Endothelial cell of hepatic sinusoid (primary cell): ENCODE results near the gene MYO5C.
"Not testable (repeated sequence)": the region's sequence is repeated elsewhere in the genome, so short reads cannot be mapped to it uniquely, and the experiment has no call there.

Experiments used
- in situ Hi-C: cut with HindIII; loops from 2 replicates; pipeline ENCODE4 v1.10.0; 2017; ENCODE audit warnings: low sequenced_read_pairs

The MYO5C gene

GRCh38 chr15:52246686-52247431 is 48.7 kb downstream of the MYO5C start:
- in situ Hi-C loops, result no loop called here

GRCh38 chr15:52243697-52244555 is 51.7 kb downstream of the MYO5C start:
- in situ Hi-C loops, result no loop called here

GRCh38 chr15:52243286-52243685 is 52.3 kb downstream of the MYO5C start:
- in situ Hi-C loops, result no loop called here

- in situ Hi-C loops, result no loop called here
These were observed 54.1 kb downstream of the MYO5C start for GRCh38 chr15:52241489-52241888.

GRCh38 chr15:52240166-52240565 is 55.4 kb downstream of the MYO5C start:
- in situ Hi-C loops, result no loop called here

DNA sequence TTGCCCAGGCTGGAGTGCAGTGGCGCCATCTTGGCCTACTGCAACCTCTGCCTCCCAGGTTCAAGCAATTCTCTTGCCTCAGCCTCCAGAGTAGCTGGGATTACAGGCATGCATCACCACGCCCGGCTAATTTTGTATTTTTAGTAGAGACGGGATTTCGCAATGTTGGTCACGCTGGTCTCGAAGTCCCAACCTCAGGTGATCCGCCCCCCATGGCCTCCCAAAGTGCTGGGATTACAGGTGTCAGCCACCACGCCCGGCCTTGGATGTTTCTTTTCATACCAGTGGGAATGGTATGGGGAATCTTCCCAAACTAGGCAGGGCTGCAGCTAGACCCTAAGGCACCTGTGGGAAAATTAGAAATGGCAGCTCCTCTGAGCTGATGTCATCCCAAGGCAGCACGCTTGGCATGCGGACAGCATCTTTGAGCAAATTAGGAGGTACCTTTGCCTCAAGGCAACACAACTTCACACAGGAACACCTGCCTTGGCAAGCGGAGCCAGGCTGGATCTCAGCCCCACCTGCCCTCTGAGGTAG is 56.5 kb downstream of the MYO5C start:
- in situ Hi-C loops, result not testable (repeated sequence)

GRCh38 chr15:52238149-52238548 is 57.5 kb downstream of the MYO5C start:
- in situ Hi-C loops, result no loop called here

DNA sequence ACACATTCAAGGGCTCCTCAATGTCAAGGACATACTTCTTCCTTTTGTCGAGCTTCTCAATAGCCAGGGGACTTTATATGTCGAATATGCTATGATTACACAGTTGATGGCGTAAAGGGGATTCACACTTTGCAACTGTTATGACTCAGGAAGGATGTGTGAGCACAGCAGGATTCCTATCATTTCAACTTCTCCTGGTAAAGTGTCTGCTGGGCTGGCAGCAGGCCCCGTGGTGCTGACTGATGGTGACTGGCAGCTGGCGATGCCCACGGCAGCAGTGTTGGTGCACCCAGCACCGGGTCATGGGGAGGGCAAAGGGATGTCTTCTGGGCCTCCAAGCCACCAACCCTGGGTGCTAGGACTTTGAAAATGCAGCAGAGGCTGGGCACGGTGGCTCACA is 59.6 kb downstream of the MYO5C start:
- in situ Hi-C loops, result no loop called here

GRCh38 chr15:52234596-52235541 is 60.7 kb downstream of the MYO5C start:
- in situ Hi-C loops, result no loop called here

DNA sequence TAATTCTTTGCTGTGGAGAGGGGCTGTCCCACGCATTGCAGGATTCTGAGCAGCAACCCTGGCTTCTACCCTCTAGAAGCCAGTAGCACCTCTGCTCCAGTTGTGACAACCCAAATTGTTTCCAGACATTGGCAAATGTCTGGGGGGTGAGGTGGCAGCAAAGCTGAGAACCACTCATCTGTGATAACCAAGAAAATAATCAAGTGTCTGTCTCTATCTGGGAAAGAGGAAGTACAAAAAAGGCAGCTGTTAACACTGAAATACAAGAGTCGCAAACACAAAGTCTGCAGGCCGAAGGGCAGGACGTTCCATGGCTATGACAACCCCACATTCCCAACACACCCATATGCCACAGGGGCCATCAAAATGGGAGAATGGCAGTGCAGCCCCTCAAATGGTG is 62.2 kb downstream of the MYO5C start:
- in situ Hi-C loops, result no loop called here

DNA sequence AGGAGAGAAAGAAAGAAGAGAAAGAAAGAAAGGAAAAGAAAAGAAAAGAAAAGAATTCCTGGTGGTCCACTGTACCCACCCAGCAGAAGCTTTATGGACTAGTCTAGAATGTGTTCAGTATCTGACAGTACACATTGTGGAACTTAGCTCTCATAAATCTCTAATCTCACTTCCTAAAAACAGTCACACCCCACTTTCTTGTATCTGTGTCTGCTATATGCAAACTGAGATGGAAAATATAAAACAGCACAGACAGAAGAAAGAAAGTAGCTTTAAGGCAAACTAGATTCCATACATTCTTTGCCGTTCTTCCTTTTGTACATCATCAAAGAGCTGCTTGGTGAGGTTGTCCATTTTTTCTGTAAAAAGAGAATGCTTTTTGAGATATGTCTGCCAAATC is 63.3 kb downstream of the MYO5C start:
- in situ Hi-C loops, result no loop called here

DNA sequence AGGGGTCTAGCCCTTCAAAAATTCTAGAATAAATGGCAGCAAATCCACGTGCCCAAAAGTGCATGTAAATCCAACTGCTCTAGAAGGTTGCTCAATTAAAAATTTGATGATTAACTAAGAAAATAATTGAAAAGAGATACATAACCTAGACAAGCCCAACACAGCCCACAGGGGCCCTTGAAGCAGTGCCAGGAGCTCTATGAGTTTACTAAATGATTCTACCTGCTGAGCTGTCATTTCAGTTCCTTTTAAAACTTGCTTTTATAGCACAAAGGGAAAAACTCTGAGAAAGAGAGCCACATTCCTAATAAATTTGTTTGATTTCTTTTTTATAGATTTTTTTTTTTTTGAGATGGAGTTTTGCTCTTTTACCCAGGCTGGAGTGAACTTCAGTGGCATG is 65.5 kb downstream of the MYO5C start:
- in situ Hi-C loops, result no loop called here

GRCh38 chr15:52228921-52229320 is 66.7 kb downstream of the MYO5C start:
- in situ Hi-C loops, result no loop called here

DNA sequence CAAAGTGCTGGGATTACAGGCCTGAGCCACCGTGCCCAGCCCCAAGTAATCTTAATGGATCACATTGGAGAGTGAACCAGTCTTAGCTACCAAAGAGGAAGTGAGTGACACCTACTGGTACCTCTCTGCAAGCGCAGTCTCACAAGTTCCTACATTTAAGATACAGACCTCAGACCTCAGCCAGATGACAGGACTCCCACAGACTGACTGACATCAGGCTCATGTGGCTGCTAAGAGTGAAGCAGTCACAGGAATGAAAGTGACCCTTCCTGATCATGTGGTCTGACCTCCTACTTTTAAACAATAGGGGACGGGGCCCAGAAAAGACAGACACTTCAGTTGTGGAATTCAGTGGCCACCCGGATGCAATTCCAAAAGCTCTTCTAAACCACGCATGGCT is 68.1 kb downstream of the MYO5C start:
- in situ Hi-C loops, result no loop called here

GRCh38 chr15:52225230-52225629 is 70.4 kb downstream of the MYO5C start:
- in situ Hi-C loops, result no loop called here

DNA sequence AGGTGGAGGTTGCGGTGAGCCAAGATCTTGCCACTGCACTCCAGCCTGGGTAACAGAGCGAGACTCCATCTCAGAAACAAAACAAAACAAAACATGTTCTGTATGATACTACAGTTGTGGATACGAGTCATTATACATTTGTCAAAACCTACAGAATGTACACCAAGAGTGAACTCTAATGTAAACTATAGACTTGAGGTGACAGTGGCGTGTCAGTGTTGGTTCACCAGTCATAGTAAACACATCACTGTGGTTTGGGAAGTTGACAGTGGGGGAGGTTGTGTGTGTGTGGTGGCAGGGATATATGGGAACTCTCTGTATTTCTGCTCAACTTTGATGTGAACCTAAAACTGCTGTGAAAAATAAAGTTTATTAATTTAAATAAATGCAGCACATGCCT is 71.4 kb downstream of the MYO5C start:
- in situ Hi-C loops, result no loop called here

- in situ Hi-C loops, result no loop called here
These were observed 73.9 kb downstream of the MYO5C start for GRCh38 chr15:52221730-52222129.

GRCh38 chr15:52220937-52221660 is 74.5 kb downstream of the MYO5C start:
- in situ Hi-C loops, result no loop called here

GRCh38 chr15:52220251-52220650 is 75.4 kb downstream of the MYO5C start:
- in situ Hi-C loops, result no loop called here

- in situ Hi-C loops, result no loop called here
These were observed 76.8 kb downstream of the MYO5C start for GRCh38 chr15:52218816-52219215.
